SK-N-MC (cell line): ENCODE results near the gene ITIH4.

Experiments
- DNase-seq: peaks from one replicate; pipeline ENCODE4 v3.0.0-alpha.2; 2011; ENCODE audit warnings: low read depth, low spot score
- H3K27ac ChIP-seq: fragments of 200-600 bp; sonication (generic); 2 replicates; pipeline ENCODE4 v1.5.1; 2016; ENCODE audit warnings: mixed run types
- H3K36me3 ChIP-seq: fragments of 200-600 bp; sonication (generic); 2 replicates; pipeline ENCODE4 v1.6.1; 2017; ENCODE audit warnings: antibody characterized with exemption, low read length, mixed read lengths; ENCODE audit not compliant: insufficient read depth
- H3K4me3 ChIP-seq: fragments of 200-600 bp; sonication (generic); 2 replicates; pipeline ENCODE4 v1.5.1; 2016
- H3K9ac ChIP-seq: fragments of 200-600 bp; sonication (generic); 2 replicates; pipeline ENCODE4 v1.8.0; 2017; ENCODE audit warnings: mixed run types, mixed read lengths; ENCODE audit not compliant: insufficient read length
- H3K9me3 ChIP-seq: fragments of 200-600 bp; sonication (generic); 2 replicates; pipeline ENCODE4 v1.6.1; 2017; ENCODE audit warnings: low read depth, mild to moderate bottlenecking, antibody characterized with exemption, low read length, moderate library complexity, mixed read lengths
- EZH2 ChIP-seq: fragments of 200-600 bp; sonication (generic); IDR thresholded peaks from one replicate; pipeline ENCODE4 v1.6.1; 2017; ENCODE audit warnings: antibody characterized with exemption
- FOXP2 ChIP-seq: optimal IDR thresholded peaks from 2 replicates; pipeline ENCODE3; 2011; ENCODE audit warnings: mild to moderate bottlenecking, moderate library complexity; ENCODE audit not compliant: insufficient read depth; ENCODE audit errors: extremely low read length, control extremely low read depth
- POLR2AphosphoS5 ChIP-seq: IDR thresholded peaks from 2 replicates; pipeline ENCODE4 v1.6.1; 2012; ENCODE audit warnings: mild to moderate bottlenecking, low read depth, low read length, borderline replicate concordance

Gene ITIH4

GRCh38 chr3:52819936-52820335 lies 10.5 kb downstream of the ITIH4 start:
- TF ChIP-seq POLR2AphosphoS5 (no peak), FOXP2 (no peak), EZH2 (no peak)
- no peak overlapping the region for H3K27ac ChIP-seq

DNA sequence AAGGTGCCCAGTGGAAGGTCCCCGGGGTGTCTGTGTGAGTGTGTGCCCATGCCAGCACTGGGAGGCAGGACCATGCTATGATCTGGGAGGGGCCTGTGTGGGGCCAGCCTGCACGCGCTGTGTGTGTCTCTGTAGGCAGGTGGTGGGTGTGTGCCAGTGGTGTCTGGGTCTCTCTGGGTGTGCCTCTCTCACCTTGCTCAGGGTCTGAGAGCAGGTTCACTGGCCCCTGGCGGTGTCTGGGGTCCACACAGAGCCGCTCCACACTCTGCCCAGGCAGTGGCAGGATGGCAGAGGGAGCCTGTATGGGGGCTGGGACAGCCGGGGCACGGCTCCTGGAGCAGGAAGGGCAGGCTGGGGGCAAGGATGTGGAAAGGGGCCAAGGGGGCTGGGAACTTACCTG lies 12.6 kb downstream of the ITIH4 start:
- no peaks in the 10 kb centered on the region for H3K9me3 ChIP-seq
- no peak overlapping the region for H3K27ac ChIP-seq
- H3K9ac ChIP-seq: no peak overlapping the region
- no peaks in the 10 kb centered on the region for H3K36me3 ChIP-seq
- H3K4me3 ChIP-seq: no peak overlapping the region
- no peak for DNase-seq
- TF ChIP-seq POLR2AphosphoS5 (no peak), FOXP2 (no peak), EZH2 (no peak)

More at GRCh38 chr3:52819936-52820335, 10.5 kb downstream of the ITIH4 start:
- no peaks in the 10 kb centered on the region for H3K9me3 ChIP-seq
- no peak overlapping the region for H3K4me3 ChIP-seq
- DNase-seq: no peak
- no peak overlapping the region for H3K9ac ChIP-seq
- no peaks in the 10 kb centered on the region for H3K36me3 ChIP-seq

DNA sequence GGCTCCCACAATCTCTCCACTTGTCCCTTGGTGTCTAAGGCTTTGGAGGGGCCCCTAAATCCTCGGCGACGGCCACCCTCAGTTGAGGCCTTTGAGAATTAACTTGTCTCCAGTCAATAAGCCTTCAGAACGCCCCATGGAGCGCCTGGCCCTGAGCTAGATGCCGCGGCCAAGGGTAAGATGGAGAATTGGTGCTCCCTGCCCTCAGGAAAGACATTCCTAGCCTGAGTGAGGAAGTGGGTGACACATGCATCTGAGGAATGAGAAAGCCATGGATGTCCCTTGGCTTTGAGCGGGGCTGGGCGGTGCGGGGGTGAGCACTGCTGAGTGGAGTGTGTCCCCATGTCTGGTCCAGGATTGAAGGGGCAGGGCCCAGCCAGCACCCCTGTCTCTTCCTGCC lies 13.3 kb downstream of the ITIH4 start:
- Histone ChIP-seq H3K4me3 (no peak overlapping the region), H3K9me3 (no peaks in the 10 kb centered on the region), H3K27ac (no peak overlapping the region), H3K36me3 (no peaks in the 10 kb centered on the region), H3K9ac (no peak overlapping the region)
- TF ChIP-seq EZH2 (no peak), FOXP2 (no peak), POLR2AphosphoS5 (no peak)
- no peak for DNase-seq

DNA sequence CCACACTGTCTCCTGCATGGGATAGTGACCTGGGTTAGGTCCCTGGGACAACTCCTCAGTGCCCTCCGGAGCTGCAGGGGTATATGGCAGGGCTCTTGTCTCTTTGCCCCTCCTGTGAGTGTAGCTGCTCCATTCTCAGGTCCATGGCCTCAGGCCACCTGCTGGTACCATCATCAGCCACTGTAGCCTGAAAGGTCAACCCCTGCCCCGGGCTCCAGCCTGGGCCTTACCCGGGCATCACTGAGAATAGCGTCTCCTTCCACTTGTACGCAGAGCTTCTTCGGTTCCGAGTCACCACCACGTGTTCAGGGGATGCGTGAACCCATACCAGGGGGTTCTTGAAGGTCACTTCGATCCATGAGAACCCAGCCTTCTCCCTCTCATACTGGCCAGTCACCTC lies 13.8 kb downstream of the ITIH4 start:
- TF ChIP-seq FOXP2 (no peak), POLR2AphosphoS5 (no peak), EZH2 (no peak)
- no peak overlapping the region for H3K4me3 ChIP-seq
- no peaks in the 10 kb centered on the region for H3K9me3 ChIP-seq
- H3K27ac ChIP-seq: no peak overlapping the region
- DNase-seq: no peak
- H3K36me3 ChIP-seq: no peaks in the 10 kb centered on the region
- H3K9ac ChIP-seq: no peak overlapping the region

DNA sequence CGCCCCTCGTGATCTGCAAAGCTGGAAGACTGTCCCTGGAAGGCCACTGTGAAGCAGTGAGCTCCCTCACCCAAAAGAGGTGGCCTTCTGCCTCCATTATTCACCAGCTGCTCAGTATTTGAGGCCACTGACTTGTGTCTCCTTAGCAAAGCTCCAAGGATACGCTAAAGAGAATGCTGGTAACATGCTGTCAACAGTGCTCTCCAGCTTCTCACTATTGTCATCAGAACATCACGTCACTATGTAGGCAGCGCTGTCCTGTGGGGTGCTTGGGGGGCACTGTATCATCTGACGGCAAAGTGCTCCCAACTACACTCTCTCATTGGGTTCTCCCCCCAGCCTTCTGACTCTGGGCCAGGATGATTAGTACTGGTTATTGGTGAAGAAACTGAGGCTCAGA lies 14.3 kb downstream of the ITIH4 start:
- H3K4me3 ChIP-seq: no peak overlapping the region
- no peak for DNase-seq
- no peak overlapping the region for H3K9ac ChIP-seq
- H3K36me3 ChIP-seq: no peaks in the 10 kb centered on the region
- TF ChIP-seq FOXP2 (no peak), POLR2AphosphoS5 (no peak), EZH2 (no peak)
- H3K9me3 ChIP-seq: no peaks in the 10 kb centered on the region
- no peak overlapping the region for H3K27ac ChIP-seq

DNA sequence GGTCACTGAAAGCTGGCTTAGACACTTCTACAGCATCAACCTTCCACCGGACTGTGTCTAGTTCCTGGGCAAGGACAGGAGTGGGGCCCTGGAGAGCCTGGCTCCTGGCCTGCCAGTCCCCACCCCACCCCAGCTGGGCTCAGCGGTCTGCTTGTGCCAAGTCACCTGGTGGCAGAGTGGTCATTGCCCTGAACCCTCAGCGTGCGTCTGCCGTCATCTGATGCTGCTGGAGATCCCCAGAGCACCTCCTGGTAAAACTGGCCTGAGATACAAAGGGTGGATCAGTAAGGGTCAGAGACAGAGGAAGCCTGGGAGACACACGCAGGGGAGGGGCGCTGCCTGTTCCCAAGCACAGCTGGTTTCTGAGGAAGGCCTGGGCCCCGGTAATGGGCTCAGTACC lies 16.7 kb downstream of the ITIH4 start:
- no peaks in the 10 kb centered on the region for H3K36me3 ChIP-seq
- no peaks in the 10 kb centered on the region for H3K9me3 ChIP-seq
- DNase-seq: no peak
- no peak overlapping the region for H3K9ac ChIP-seq
- no peak overlapping the region for H3K4me3 ChIP-seq
- no peak overlapping the region for H3K27ac ChIP-seq
- no peak for TF ChIP-seq EZH2
- TF ChIP-seq FOXP2: no peak
- TF ChIP-seq POLR2AphosphoS5: no peak

GRCh38 chr3:52811452-52812011 lies 18.9 kb downstream of the ITIH4 start:
- H3K9ac ChIP-seq: no peak overlapping the region
- TF ChIP-seq EZH2 (no peak), FOXP2 (no peak), POLR2AphosphoS5 (no peak)
- no peak for DNase-seq
- no peaks in the 10 kb centered on the region for H3K9me3 ChIP-seq
- H3K27ac ChIP-seq: no peak overlapping the region
- H3K36me3 ChIP-seq: no peaks in the 10 kb centered on the region
- H3K4me3 ChIP-seq: no peak overlapping the region

DNA sequence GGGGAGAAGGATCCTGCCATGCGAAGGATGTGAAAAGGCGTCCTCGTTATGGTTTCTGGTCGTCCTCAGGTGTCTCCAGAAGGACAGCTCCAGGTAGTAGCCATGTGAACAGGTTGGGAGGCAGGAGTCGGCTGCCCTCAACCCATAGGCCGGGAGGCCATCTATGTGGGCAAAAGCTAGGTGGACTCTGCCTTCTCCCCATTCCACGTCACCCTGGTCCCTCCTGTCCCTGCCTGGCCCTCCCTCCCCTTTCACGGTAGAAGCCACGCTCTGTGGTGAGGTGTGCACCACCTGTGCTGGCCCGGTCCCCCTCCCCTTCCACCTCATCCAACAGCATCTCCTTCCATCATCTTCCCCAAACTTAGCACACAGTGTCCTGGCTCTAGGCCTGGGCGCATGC lies 19.5 kb downstream of the ITIH4 start:
- Histone ChIP-seq H3K27ac (no peak overlapping the region), H3K9me3 (no peaks in the 10 kb centered on the region), H3K36me3 (no peaks in the 10 kb centered on the region), H3K4me3 (no peak overlapping the region), H3K9ac (no peak overlapping the region)
- no peak for TF ChIP-seq EZH2
- TF ChIP-seq FOXP2: no peak
- TF ChIP-seq POLR2AphosphoS5: no peak
- no peak for DNase-seq

DNA sequence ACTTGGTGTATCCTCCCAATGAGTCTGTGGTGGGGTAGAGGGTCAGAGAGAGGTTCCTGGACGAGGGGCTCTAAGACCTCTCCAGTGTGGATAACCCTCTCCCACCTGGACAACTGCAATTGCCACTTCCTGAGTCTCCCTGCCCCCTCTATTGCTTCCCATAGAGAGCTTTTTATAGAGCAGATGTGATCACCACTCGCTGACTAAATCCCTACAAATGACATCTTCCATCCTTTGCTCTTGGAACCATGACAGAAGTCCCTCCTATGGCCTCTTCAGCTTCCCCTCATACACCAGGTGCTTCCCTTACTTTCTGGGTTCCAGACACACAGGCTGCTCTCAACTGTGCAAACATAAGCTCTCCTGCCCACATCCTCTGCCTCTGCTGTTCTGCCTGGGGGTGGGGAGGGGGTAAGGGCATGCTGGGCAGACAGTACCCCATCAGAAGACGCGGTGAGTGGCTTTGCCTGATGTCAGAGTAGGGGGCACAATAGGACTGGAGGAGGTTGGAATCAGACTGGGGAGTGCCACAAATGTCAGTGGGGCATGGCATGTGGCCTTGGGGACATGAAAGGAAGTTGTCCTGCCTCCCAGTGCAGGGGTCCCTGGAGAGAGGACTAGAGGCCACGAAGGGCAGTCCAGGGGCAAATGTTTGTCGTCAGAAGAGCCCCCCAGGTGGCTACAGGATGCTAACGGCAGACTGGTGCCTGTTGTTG lies 20.7 kb downstream of the ITIH4 start:
- no peaks in the 10 kb centered on the region for H3K9me3 ChIP-seq
- no peak overlapping the region for H3K9ac ChIP-seq
- DNase-seq: no peak
- TF ChIP-seq EZH2: no peak
- H3K36me3 ChIP-seq: no peaks in the 10 kb centered on the region
- no peak overlapping the region for H3K4me3 ChIP-seq
- H3K27ac ChIP-seq: no peak overlapping the region
